Ammon's horn (tissue), 1 donor: ENCODE measurements around the gene EXOC2.

Experiments
- DNase-seq: peaks from one replicate; pipeline ENCODE4 v3.0.0-alpha.2; 2016; ENCODE audit warnings: low spot score

EXOC2 gene

GRCh38 chr6:518218-518617, 174.7 kb downstream of the EXOC2 start:
- no peak for DNase-seq

- DNase-seq = no peak
Observed at GRCh38 chr6:516213-516612, 176.7 kb downstream of the EXOC2 start.

- no peak for DNase-seq
Observed at GRCh38 chr6:515267-515666, 177.7 kb downstream of the EXOC2 start.

GRCh38 chr6:514396-514978, 178.5 kb downstream of the EXOC2 start:
- DNase-seq = no peak

- no peak for DNase-seq
Observed at GRCh38 chr6:513961-514360, 179.0 kb downstream of the EXOC2 start.

GRCh38 chr6:513058-513457, 179.9 kb downstream of the EXOC2 start:
- DNase-seq = no peak

- no peak for DNase-seq
Observed at GRCh38 chr6:511488-512137, 181.3 kb downstream of the EXOC2 start.

GRCh38 chr6:509676-510075, 183.3 kb downstream of the EXOC2 start:
- DNase-seq = no peak

GRCh38 chr6:508614-509013, 184.3 kb downstream of the EXOC2 start:
- no peak for DNase-seq

- DNase-seq = no peak
Observed at GRCh38 chr6:508006-508405, 184.9 kb downstream of the EXOC2 start.

- DNase-seq = no peak
Observed at GRCh38 chr6:506920-507622, 185.9 kb downstream of the EXOC2 start.

- DNase-seq = no peak
Observed at GRCh38 chr6:506508-506907, 186.4 kb downstream of the EXOC2 start.

- DNase-seq = no peak
Observed at GRCh38 chr6:505374-505773, 187.6 kb downstream of the EXOC2 start.

GRCh38 chr6:504446-504980, 188.4 kb downstream of the EXOC2 start:
- DNase-seq = no peak

GRCh38 chr6:503610-504362, 189.2 kb downstream of the EXOC2 start:
- DNase-seq = peak; percentile 27

- no peak for DNase-seq
Observed at GRCh38 chr6:502761-503160, 190.2 kb downstream of the EXOC2 start.

GRCh38 chr6:501891-502601, 190.9 kb downstream of the EXOC2 start:
- DNase-seq = no peak

GRCh38 chr6:499617-500016, 193.3 kb downstream of the EXOC2 start:
- DNase-seq = no peak

GRCh38 chr6:498795-499231, 194.1 kb downstream of the EXOC2 start:
- no peak for DNase-seq

GRCh38 chr6:497258-497657, 195.7 kb downstream of the EXOC2 start:
- no peak for DNase-seq

GRCh38 chr6:496649-497048, 196.3 kb downstream of the EXOC2 start:
- DNase-seq = no peak

- no peak for DNase-seq
Observed at GRCh38 chr6:494394-494793, 198.5 kb downstream of the EXOC2 start.
